Adrenal gland (tissue), 5 donors: ENCODE measurements around the gene FOXN3.

Experiments
- CTCF ChIP-seq, 6 experiments: fragments of 450-650 bp in 4 of 6; fragments of 200-600 bp in 2 of 6; sonication (generic) in 1 of 6; IDR thresholded peaks; 1 replicate in 5 of 6; 2 replicates in 1 of 6; pipeline versions ENCODE4 v1.5.1 to v1.8.0; 2016 to 2021; ENCODE audit warnings: antibody characterized with exemption in 6 of 6, mild to moderate bottlenecking in 2 of 6, moderate library complexity in 1 of 6
- POLR2A ChIP-seq, 2 donors: fragments of 450-650 bp; IDR thresholded peaks; one replicate each; pipeline ENCODE4 v1.6.1; 2017; ENCODE audit warnings: antibody characterized with exemption in 2 of 2, mild to moderate bottlenecking in 2 of 2, moderate library complexity in 1 of 2
- donor health status: DM: no; HTN: no; CAD: no.

GRCh38 chr14:89365061-89365801 lies 51.8 kb downstream of the FOXN3 start:
- TF ChIP-seq POLR2A (IDR thresholded peaks at IDR 0.05) (no peak), CTCF (IDR thresholded peaks at IDR 0.05) (no peak)
